HCT116 (cell line): ENCODE results near the gene FXYD1. TPM values are rescaled to one million over a fixed set of nuclear protein-coding genes. Genes with fewer than 3 reads are reported as not detected.

Experiments
- ATAC-seq: fragments of 200-7000 bp; cut with Tn5 transposase; 2 replicates; pipeline ENCODE4 v1.9.1; 2020; ENCODE audit warnings: mild to moderate bottlenecking, moderate library complexity
- BruUV-seq: library from RNA; stranded (reverse); fragments of 400-500 nt; replicated peaks from 2 replicates; lab custom pipeline; 2021; lab: Mats Ljungman, UMichigan
- CTCF ChIA-PET: fragments of 300-600 bp; sonication (Branson Sonifier 250); formaldehyde crosslinking; loops from one replicate; lab custom pipeline; 2021; ENCODE audit warnings: antibody characterized with exemption; lab: Charles Lee
- POLR2A ChIA-PET: fragments of 300-600, 350-600 bp; sonication (Branson Sonifier 250); formaldehyde crosslinking; loops from one replicate; lab custom pipeline; 2021; ENCODE audit warnings: antibody characterized with exemption; lab: Charles Lee
- RAD21 ChIA-PET, 2 experiments: fragments of 300-600 bp; sonication (Branson Sonifier 250); formaldehyde crosslinking; loops; one replicate each; lab custom pipeline; 2023; ENCODE audit warnings: low total read pairs in 2 of 2; ENCODE audit not compliant: uncharacterized antibody in 2 of 2, unreplicated experiment in 2 of 2, low non-redundant PET in 1 of 2; lab: Charles Lee
- DNase-seq: peaks from one replicate; pipeline ENCODE4 v3.0.0-alpha.2; 2010; ENCODE audit warnings: low read depth, low spot score
- H2AFZ ChIP-seq: fragments of 200-600 bp; shearing (Covaris generic), sonication (generic); 2 replicates; pipeline ENCODE4 v1.6.1; 2017; ENCODE audit warnings: low read depth, mixed run types, mixed read lengths, antibody characterized with exemption, low read length; ENCODE audit not compliant: poor library complexity, severe bottlenecking
- H3K27ac ChIP-seq: 2 replicates; pipeline ENCODE4 v1.5.1; 2012; ENCODE audit warnings: low read depth, low read length
- H3K27me3 ChIP-seq: fragments of 200-600 bp; sonication (generic); 2 replicates; pipeline ENCODE4 v1.6.1; 2016; ENCODE audit warnings: mixed run types, low read length, mixed read lengths; ENCODE audit not compliant: insufficient read depth
- H3K36me3 ChIP-seq, 2 experiments: fragments of 200-500 bp in 1 of 2; fragments of 200-600 bp in 1 of 2; sonication (Bioruptor generic) in 1 of 2; sonication (generic) in 1 of 2; 2 replicates each; pipeline versions ENCODE4 v1.5.1 to v1.6.1; 2014 to 2016; ENCODE audit warnings: low read length in 2 of 2, inconsistent platforms in 1 of 2, mixed read lengths in 1 of 2, mixed run types in 1 of 2; ENCODE audit not compliant: insufficient read depth in 2 of 2, control insufficient read depth in 1 of 2
- H3K4me1 ChIP-seq, 2 experiments: fragments of 200-600 bp in 1 of 2; sonication (generic) in 1 of 2; 2 replicates each; pipeline versions ENCODE4 v1.5.1 to v1.6.1; 2012 to 2017; ENCODE audit warnings: low read length in 2 of 2, inconsistent platforms in 1 of 2, mild to moderate bottlenecking in 1 of 2, mixed read lengths in 1 of 2, mixed run types in 1 of 2, moderate library complexity in 1 of 2; ENCODE audit not compliant: insufficient read depth in 2 of 2, control insufficient read depth in 1 of 2
- H3K4me2 ChIP-seq: fragments of 200-600 bp; sonication (generic); 2 replicates; pipeline ENCODE4 v1.6.1; 2017; ENCODE audit warnings: mixed run types, low read length, mixed read lengths
- H3K4me3 ChIP-seq, 2 experiments: fragments of 200-600 bp in 1 of 2; sonication (generic) in 1 of 2; replicated peaks in 1 of 2; 2 replicates each; pipeline ENCODE4 v1.5.1; 2011 to 2016; ENCODE audit warnings: low read length in 2 of 2, control low read depth in 1 of 2, low read depth in 1 of 2, mild to moderate bottlenecking in 1 of 2, mixed read lengths in 1 of 2, mixed run types in 1 of 2
- H3K79me2 ChIP-seq: fragments of 200-600 bp; sonication (generic); 2 replicates; pipeline ENCODE4 v1.6.1; 2017; ENCODE audit warnings: mild to moderate bottlenecking, mixed run types, low read length, moderate library complexity, mixed read lengths; ENCODE audit not compliant: insufficient read depth
- H3K9ac ChIP-seq: fragments of 200-600 bp; sonication (generic); 2 replicates; pipeline ENCODE4 v1.6.1; 2016; ENCODE audit warnings: low read length, mixed read lengths
- H3K9me2 ChIP-seq: fragments of 200-600 bp; sonication (generic), shearing (Covaris generic); 2 replicates; pipeline ENCODE4 v1.6.1; 2017; ENCODE audit warnings: mixed run types, mild to moderate bottlenecking, moderate library complexity; ENCODE audit not compliant: insufficient read depth
- H3K9me3 ChIP-seq, 2 experiments: fragments of 200-500 bp in 1 of 2; fragments of 200-600 bp in 1 of 2; sonication (Bioruptor generic) in 1 of 2; sonication (generic) in 1 of 2; 2 replicates each; pipeline ENCODE4 v1.6.1; 2014 to 2017; ENCODE audit warnings: low read length in 2 of 2, mixed read lengths in 2 of 2, inconsistent platforms in 1 of 2, low read depth in 1 of 2, mild to moderate bottlenecking in 1 of 2, mixed run types in 1 of 2, moderate library complexity in 1 of 2; ENCODE audit not compliant: control insufficient read depth in 1 of 2, insufficient read depth in 1 of 2
- H4K20me1 ChIP-seq: fragments of 200-600 bp; sonication (generic), shearing (Covaris generic); 2 replicates; pipeline ENCODE4 v1.6.1; 2017; ENCODE audit warnings: mixed run types, mild to moderate bottlenecking, moderate library complexity; ENCODE audit not compliant: insufficient read depth
- ATF3 ChIP-seq: IDR thresholded peaks from 2 replicates; pipeline ENCODE4 v1.6.1; 2012
- CBX3 ChIP-seq: IDR thresholded peaks from 2 replicates; pipeline ENCODE4 v1.6.1; 2012; ENCODE audit warnings: low read depth
- CTCF ChIP-seq, 3 experiments: fragments of 200-600 bp in 1 of 3; sonication (generic) in 1 of 3; IDR thresholded peaks in 2 of 3; conservative IDR thresholded peaks in 1 of 3; 2 replicates each; pipeline ENCODE4 v1.5.1; 2012 to 2017; ENCODE audit warnings: low read depth in 2 of 3, low read length in 2 of 3, antibody characterized with exemption in 1 of 3, borderline replicate concordance in 1 of 3, control low read depth in 1 of 3, mild to moderate bottlenecking in 1 of 3, mixed read lengths in 1 of 3, mixed run types in 1 of 3, moderate library complexity in 1 of 3; ENCODE audit not compliant: insufficient read depth in 1 of 3
- EGR1 ChIP-seq: IDR thresholded peaks from 2 replicates; pipeline ENCODE4 v1.6.1; 2012; ENCODE audit warnings: low read depth
- ELF1 ChIP-seq: IDR thresholded peaks from 2 replicates; pipeline ENCODE4 v1.6.1; 2012; ENCODE audit warnings: low read depth, borderline replicate concordance
- EZH2 ChIP-seq: fragments of 200-600 bp; sonication (generic); IDR thresholded peaks from 2 replicates; pipeline ENCODE4 v1.6.1; 2017; ENCODE audit warnings: antibody characterized with exemption, mixed run types
- EZH2phosphoT487 ChIP-seq: fragments of 200-600 bp; IDR thresholded peaks from 2 replicates; pipeline ENCODE4 v1.6.1; 2018; ENCODE audit warnings: antibody characterized with exemption, borderline replicate concordance
- FOSL1 ChIP-seq: IDR thresholded peaks from 2 replicates; pipeline ENCODE4 v1.6.1; 2012; ENCODE audit warnings: low read depth
- MAX ChIP-seq: IDR thresholded peaks from 2 replicates; pipeline ENCODE4 v1.6.1; 2012
- REST ChIP-seq: IDR thresholded peaks from 2 replicates; pipeline ENCODE4 v1.6.1; 2012; ENCODE audit warnings: low read depth
- SIN3A ChIP-seq: IDR thresholded peaks from 2 replicates; pipeline ENCODE4 v1.6.1; 2012; ENCODE audit warnings: low read depth
- SRF ChIP-seq: IDR thresholded peaks from 2 replicates; pipeline ENCODE4 v1.6.1; 2012; ENCODE audit warnings: low read depth
- intact Hi-C: fragments of 100-400 bp; cut with micrococcal nuclease; formaldehyde crosslinking; loops from 2 replicates; pipeline ENCODE4 v1.10.0; 2022
- total RNA-seq: library from RNA; stranded (reverse); gene quantifications from one replicate; pipeline ENCODE4 v1.2.1, GENCODE V29; 2021; ENCODE audit not compliant: unreplicated experiment

FXYD1 gene
- total RNA-seq, 1 experiment from 2014 or later, result 7.8 TPM

- TF ChIP-seq REST, result no peak
These were observed 32.4 kb upstream of the FXYD1 start (continued) for GRCh38 chr19:35106291-35106583.

- ChIA-PET CTCF (interaction anchor here (1.4 kb wide), 1 partner anchor 40 kb away, joined by 4 read pairs; no protein-coding TSS in a partner anchor), RAD21 (no interaction called here), POLR2A (interaction anchor here (1.0 to 1.2 kb wide), 2 partner anchors 18 to 35 kb away, joined by 3 read pairs; partner anchors contain the start of gene FXYD7)
- Histone ChIP-seq H3K36me3 (no peaks in the 10 kb centered on the region), H3K27ac (peak overlapping the region; percentile 52; the same call in 1 of the 2 replicates), H3K4me3 (peak overlapping the region in 1 of 2 experiments; percentile 5; a peak in 1 of 4 replicates), H4K20me1 (no peaks in the 10 kb centered on the region), H3K9ac (0 out of 2 replicates have a peak overlapping the region, but pooled peaks have one; percentile 6), H3K4me2 (peak overlapping the region; percentile 51), H3K27me3 (no peaks in the 10 kb centered on the region), H3K9me2 (no peaks in the 10 kb centered on the region), H3K9me3 (peaks cover 0 to 11% of the 10 kb centered on the region in 2 experiments; a peak in 1 of 4 replicates), H3K79me2 (no peaks in the 10 kb centered on the region), H3K4me1 (peaks cover 14 to 38% of the 10 kb centered on the region in 2 experiments), H2AFZ (no peak overlapping the region)
- no peak for DNase-seq
- no TSS peak for BruUV-seq
- intact Hi-C loops, result no loop called here
- TF ChIP-seq ELF1, result no peak
- no peak; the same call in 1 of the 2 replicates for TF ChIP-seq CBX3
- 0 out of 2 replicates have a peak, but pooled peaks have one; percentile 40 for TF ChIP-seq SIN3A
- no peak for TF ChIP-seq CTCF (IDR thresholded peaks at IDR 0.05 in 2 of 3, conservative IDR thresholded peaks at IDR 0.05 in 1 of 3; ENCODE audit: borderline replicate concordance in 1 of 3, insufficient read depth in 1 of 3, low read depth in 2 of 3, low read length in 2 of 3)
- TF ChIP-seq EGR1, result no peak
- TF ChIP-seq FOSL1, result 0 out of 2 replicates have a peak, but pooled peaks have one; percentile 1
- no peak for TF ChIP-seq EZH2
- TF ChIP-seq SRF, result no peak
- TF ChIP-seq EZH2phosphoT487, result no peak
- peak; percentile 1; the same call in 1 of the 2 replicates for TF ChIP-seq MAX
- no peak for TF ChIP-seq REST
- no peak for TF ChIP-seq ATF3
- ATAC-seq, result 0 out of 2 replicates have a peak, but pooled peaks have one; percentile 3
These were observed 31.6 kb upstream of the FXYD1 start for GRCh38 chr19:35106898-35107541.
